DND-41 (cell line): ENCODE data around the gene SOX30.
A peak's percentile ranks its signal among the peaks of the same experiment; 100 is the strongest.

Source experiments
- ATAC-seq: fragments of 200-7000 bp; cut with Tn5 transposase; 3 replicates; pipeline ENCODE4 v1.9.1; 2021; ENCODE audit warnings: low read depth; ENCODE audit not compliant: insufficient read depth
- DNase-seq: peaks from one replicate; pipeline ENCODE4 v3.0.0-alpha.2; 2020
- H2AFZ ChIP-seq: 2 replicates; pipeline ENCODE4 v1.6.0; 2012; ENCODE audit warnings: low read depth, low read length
- H3K27ac ChIP-seq: 2 replicates; pipeline ENCODE4 v1.5.1; 2012; ENCODE audit warnings: low read length, inconsistent platforms
- H3K27me3 ChIP-seq: fragments of 200-600 bp; sonication (generic); 2 replicates; pipeline ENCODE4 v1.6.0; 2012; ENCODE audit warnings: low read length, mild to moderate bottlenecking, inconsistent platforms; ENCODE audit not compliant: insufficient read depth, poor library complexity
- H3K36me3 ChIP-seq: 2 replicates; pipeline ENCODE4 v1.5.1; 2012; ENCODE audit warnings: low read length, inconsistent platforms; ENCODE audit not compliant: insufficient read depth
- H3K4me1 ChIP-seq: 2 replicates; pipeline ENCODE4 v1.5.1; 2012; ENCODE audit warnings: mild to moderate bottlenecking, low read length; ENCODE audit not compliant: insufficient read depth
- H3K4me2 ChIP-seq: 2 replicates; pipeline ENCODE4 v1.6.0; 2012; ENCODE audit warnings: mild to moderate bottlenecking, moderate library complexity, low read length, inconsistent platforms; ENCODE audit not compliant: insufficient read depth
- H3K4me3 ChIP-seq, 2 experiments: fragments of 200-600 bp in 1 of 2; shearing (Covaris generic) in 1 of 2; 2 replicates each; pipeline ENCODE4 v1.5.1; 2012 to 2016; ENCODE audit warnings: inconsistent platforms in 2 of 2, low read length in 2 of 2, mild to moderate bottlenecking in 2 of 2, low read depth in 1 of 2, moderate library complexity in 1 of 2
- H3K79me2 ChIP-seq: 2 replicates; pipeline ENCODE4 v1.6.0; 2012; ENCODE audit warnings: low read length, inconsistent platforms; ENCODE audit not compliant: insufficient read depth
- H3K9ac ChIP-seq: 2 replicates; pipeline ENCODE4 v1.6.0; 2012; ENCODE audit warnings: low read depth, mild to moderate bottlenecking, inconsistent platforms, low read length, moderate library complexity
- H3K9me3 ChIP-seq: 2 replicates; pipeline ENCODE4 v1.5.1; 2012; ENCODE audit warnings: low read length, moderate library complexity, mild to moderate bottlenecking, inconsistent platforms; ENCODE audit not compliant: insufficient read depth, severe bottlenecking
- H4K20me1 ChIP-seq: 2 replicates; pipeline ENCODE4 v1.6.0; 2012; ENCODE audit warnings: low read length; ENCODE audit not compliant: insufficient read depth
- EZH2 ChIP-seq: IDR thresholded peaks from 3 replicates; pipeline ENCODE4 v1.6.1; 2012; ENCODE audit warnings: borderline replicate concordance, low read depth, mild to moderate bottlenecking, moderate library complexity, low read length, inconsistent platforms; ENCODE audit not compliant: severe bottlenecking
- TF ChIP-seq, protein P1 (sequence below): IDR thresholded peaks from 2 replicates; pipeline ENCODE4 v1.5.1; 2012; ENCODE audit warnings: borderline replicate concordance, low read length, moderate library complexity, mild to moderate bottlenecking; ENCODE audit not compliant: poor library complexity, severe bottlenecking; ENCODE audit errors: extremely low read depth

Gene SOX30

GRCh38 chr5:157597277-157597676 lies 55.0 kb downstream of the SOX30 start:
- peak; percentile 38 for ATAC-seq

DNA sequence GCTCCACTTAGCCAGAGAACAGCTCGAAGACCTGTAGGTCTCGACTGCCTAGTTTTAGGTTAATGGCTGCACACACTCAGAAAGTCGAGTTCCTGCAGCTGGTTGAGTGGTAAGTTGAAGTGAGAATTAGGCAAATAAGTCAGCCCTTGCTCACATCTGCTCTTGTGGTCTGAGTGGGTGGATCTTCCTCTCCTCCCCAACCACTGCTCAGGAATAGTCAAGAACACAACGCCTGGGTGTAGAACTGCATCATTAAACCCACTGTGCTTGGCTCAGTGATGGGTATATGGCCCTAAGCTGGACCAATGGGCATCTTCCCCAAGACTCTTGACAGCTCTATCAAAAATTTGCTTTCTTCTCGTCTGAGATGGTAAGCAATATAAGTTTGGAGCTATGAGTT lies 55.8 kb downstream of the SOX30 start:
- Histone ChIP-seq H3K27ac (peak overlapping the region; percentile 69), H3K79me2 (no peaks in the 10 kb centered on the region), H3K9me3 (no peaks in the 10 kb centered on the region), H3K4me3 (no peak overlapping the region), H3K27me3 (no peaks in the 10 kb centered on the region), H3K4me1 (peaks cover 57% of the 10 kb centered on the region), H3K36me3 (no peaks in the 10 kb centered on the region), H3K9ac (no peak overlapping the region), H2AFZ (no peak overlapping the region), H4K20me1 (no peaks in the 10 kb centered on the region), H3K4me2 (peak overlapping the region; percentile 39)
- DNase-seq (peak; percentile 81), ATAC-seq (peak; percentile 92)
- TF ChIP-seq EZH2, result no peak
- TF ChIP-seq, protein P1, sequence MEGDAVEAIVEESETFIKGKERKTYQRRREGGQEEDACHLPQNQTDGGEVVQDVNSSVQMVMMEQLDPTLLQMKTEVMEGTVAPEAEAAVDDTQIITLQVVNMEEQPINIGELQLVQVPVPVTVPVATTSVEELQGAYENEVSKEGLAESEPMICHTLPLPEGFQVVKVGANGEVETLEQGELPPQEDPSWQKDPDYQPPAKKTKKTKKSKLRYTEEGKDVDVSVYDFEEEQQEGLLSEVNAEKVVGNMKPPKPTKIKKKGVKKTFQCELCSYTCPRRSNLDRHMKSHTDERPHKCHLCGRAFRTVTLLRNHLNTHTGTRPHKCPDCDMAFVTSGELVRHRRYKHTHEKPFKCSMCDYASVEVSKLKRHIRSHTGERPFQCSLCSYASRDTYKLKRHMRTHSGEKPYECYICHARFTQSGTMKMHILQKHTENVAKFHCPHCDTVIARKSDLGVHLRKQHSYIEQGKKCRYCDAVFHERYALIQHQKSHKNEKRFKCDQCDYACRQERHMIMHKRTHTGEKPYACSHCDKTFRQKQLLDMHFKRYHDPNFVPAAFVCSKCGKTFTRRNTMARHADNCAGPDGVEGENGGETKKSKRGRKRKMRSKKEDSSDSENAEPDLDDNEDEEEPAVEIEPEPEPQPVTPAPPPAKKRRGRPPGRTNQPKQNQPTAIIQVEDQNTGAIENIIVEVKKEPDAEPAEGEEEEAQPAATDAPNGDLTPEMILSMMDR, result no peak

More at GRCh38 chr5:157597277-157597676, 55.0 kb downstream of the SOX30 start:
- Histone ChIP-seq H3K27me3 (no peaks in the 10 kb centered on the region), H3K4me2 (no peak overlapping the region), H3K36me3 (no peaks in the 10 kb centered on the region), H3K27ac (peak overlapping the region; percentile 60), H3K79me2 (no peaks in the 10 kb centered on the region), H3K9ac (no peak overlapping the region), H2AFZ (no peak overlapping the region), H3K4me3 (no peak overlapping the region), H3K4me1 (peaks cover 57% of the 10 kb centered on the region), H3K9me3 (no peaks in the 10 kb centered on the region), H4K20me1 (no peaks in the 10 kb centered on the region)
- no peak for DNase-seq
- no peak for TF ChIP-seq EZH2
- TF ChIP-seq, protein P1, result no peak

DNA sequence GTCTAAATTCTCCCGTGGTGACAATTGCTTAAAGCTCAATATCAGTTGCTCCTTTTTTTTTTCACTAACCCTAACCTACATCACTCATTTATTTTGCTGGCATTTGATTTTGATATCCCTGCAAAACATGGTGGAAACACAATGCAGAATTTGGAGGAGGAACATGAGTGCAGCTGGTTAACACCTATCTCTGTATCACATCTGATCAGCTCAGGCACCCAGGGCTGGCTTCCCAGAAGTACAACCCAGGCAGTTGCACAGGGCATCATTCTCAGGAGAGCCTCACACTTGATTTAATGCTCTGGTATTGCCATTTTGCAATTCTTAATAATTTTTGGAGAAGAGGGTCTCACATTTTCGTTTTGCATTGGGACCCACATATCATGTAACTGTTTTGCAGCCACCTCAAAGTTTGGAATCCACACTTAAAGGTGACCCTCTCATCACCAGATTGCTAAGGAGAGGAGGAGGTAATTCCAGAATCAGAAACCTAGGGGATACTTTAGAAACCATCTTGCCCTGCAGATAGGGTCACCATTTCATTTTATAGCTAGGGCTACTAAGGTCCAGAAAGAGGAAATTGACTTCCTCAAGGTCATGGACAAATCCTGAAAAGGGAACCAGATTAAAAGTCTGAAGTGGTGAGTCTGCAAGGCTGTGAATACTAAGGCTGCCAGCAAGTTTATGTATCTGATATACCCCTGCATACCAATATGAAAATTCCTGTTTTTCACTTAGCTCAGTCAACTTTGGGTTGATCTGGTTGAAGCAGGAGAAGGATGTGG lies 57.4 kb downstream of the SOX30 start:
- Histone ChIP-seq H3K36me3 (no peaks in the 10 kb centered on the region), H3K9me3 (no peaks in the 10 kb centered on the region), H3K4me3 (no peak overlapping the region), H3K4me1 (peaks cover 57% of the 10 kb centered on the region), H3K4me2 (peak overlapping the region; percentile 5; the same call in 1 of the 2 replicates), H3K79me2 (no peaks in the 10 kb centered on the region), H2AFZ (no peak overlapping the region), H3K9ac (no peak overlapping the region), H3K27me3 (no peaks in the 10 kb centered on the region), H3K27ac (peak overlapping the region; percentile 69), H4K20me1 (no peaks in the 10 kb centered on the region)
- TF ChIP-seq, protein P1, result no peak
- no peak for TF ChIP-seq EZH2
- DNase-seq (peak; percentile 67), ATAC-seq (peak; percentile 57)

- no peaks in the 10 kb centered on the region for H3K9me3 ChIP-seq
- H3K36me3 ChIP-seq, result no peaks in the 10 kb centered on the region
- peaks cover 57% of the 10 kb centered on the region for H3K4me1 ChIP-seq
- H3K4me3 ChIP-seq, result no peak overlapping the region
- no peak overlapping the region for H3K9ac ChIP-seq
- no peaks in the 10 kb centered on the region for H4K20me1 ChIP-seq
- no peak overlapping the region for H2AFZ ChIP-seq
- H3K79me2 ChIP-seq, result no peaks in the 10 kb centered on the region
- no peak overlapping the region for H3K4me2 ChIP-seq
- no peak for DNase-seq
- no peaks in the 10 kb centered on the region for H3K27me3 ChIP-seq
- peak overlapping the region; percentile 69 for H3K27ac ChIP-seq
- ATAC-seq, result no peak
- TF ChIP-seq EZH2, result no peak
- TF ChIP-seq, protein P1, result no peak
Observed at GRCh38 chr5:157594257-157594656, 58.0 kb downstream of the SOX30 start.
